Measurements from ENCODE around the gene LANCL3. TPM values are rescaled to one million over a fixed set of nuclear protein-coding genes. Genes with fewer than 3 reads are reported as not detected.

LANCL3 gene
- total and polyA plus RNA-seq, 2 donors, result 0.24 to 0.30 TPM

- no peak overlapping the region for H3K27ac ChIP-seq (ENCODE audit: low read depth in 1 of 2, low read length in 1 of 2)
- no peak overlapping the region for H3K4me3 ChIP-seq (ENCODE audit: low read length in 2 of 2)
- H3K36me3 ChIP-seq (ENCODE audit: control insufficient read depth in 2 of 2, insufficient read depth in 2 of 2, low read length in 1 of 2), result no peaks in the 10 kb centered on the region
Measured at GRCh38 chrX:37662181-37662580, 90.7 kb downstream of the LANCL3 start.

GRCh38 chrX:37666516-37666915, 95.1 kb downstream of the LANCL3 start:
- Histone ChIP-seq H3K4me1 (ENCODE audit: control insufficient read depth in 2 of 2, insufficient read depth in 2 of 2, low read length in 2 of 2) (no peaks in the 10 kb centered on the region), H3K27me3 (ENCODE audit: control insufficient read depth in 2 of 2, insufficient read depth in 1 of 2, low read length in 1 of 2) (no peaks in the 10 kb centered on the region), H3K4me3 (ENCODE audit: low read length in 2 of 2) (no peak overlapping the region), H3K9me3 (ENCODE audit: control insufficient read depth in 2 of 2, insufficient read depth in 1 of 2, low read length in 1 of 2) (no peaks in the 10 kb centered on the region), H3K36me3 (ENCODE audit: control insufficient read depth in 2 of 2, insufficient read depth in 2 of 2, low read length in 1 of 2) (no peaks in the 10 kb centered on the region), H3K27ac (ENCODE audit: low read depth in 1 of 2, low read length in 1 of 2) (no peak overlapping the region)
- DNase-seq (ENCODE audit: low read depth in 6 of 9, low spot score in 9 of 9), result no peak

More at GRCh38 chrX:37662181-37662580, 90.7 kb downstream of the LANCL3 start:
- Histone ChIP-seq H3K27me3 (ENCODE audit: control insufficient read depth in 2 of 2, insufficient read depth in 1 of 2, low read length in 1 of 2) (no peaks in the 10 kb centered on the region), H3K9me3 (ENCODE audit: control insufficient read depth in 2 of 2, insufficient read depth in 1 of 2, low read length in 1 of 2) (no peaks in the 10 kb centered on the region), H3K4me1 (ENCODE audit: control insufficient read depth in 2 of 2, insufficient read depth in 2 of 2, low read length in 2 of 2) (no peaks in the 10 kb centered on the region)
- 95% methylated on average over 4 of the region's 4 CpGs for WGBS
- no peak for DNase-seq (ENCODE audit: low read depth in 6 of 9, low spot score in 9 of 9)

GRCh38 chrX:37667141-37667540, 95.7 kb downstream of the LANCL3 start:
- H3K4me1 ChIP-seq (ENCODE audit: control insufficient read depth in 2 of 2, insufficient read depth in 2 of 2, low read length in 2 of 2), result no peaks in the 10 kb centered on the region
- no peaks in the 10 kb centered on the region for H3K9me3 ChIP-seq (ENCODE audit: control insufficient read depth in 2 of 2, insufficient read depth in 1 of 2, low read length in 1 of 2)
- H3K36me3 ChIP-seq (ENCODE audit: control insufficient read depth in 2 of 2, insufficient read depth in 2 of 2, low read length in 1 of 2), result no peaks in the 10 kb centered on the region
- H3K27ac ChIP-seq (ENCODE audit: low read depth in 1 of 2, low read length in 1 of 2), result no peak overlapping the region
- no peak for DNase-seq (ENCODE audit: low read depth in 6 of 9, low spot score in 9 of 9)
- H3K27me3 ChIP-seq (ENCODE audit: control insufficient read depth in 2 of 2, insufficient read depth in 1 of 2, low read length in 1 of 2), result no peaks in the 10 kb centered on the region
- 97% methylated on average over 6 of the region's 6 CpGs for WGBS
- no peak overlapping the region for H3K4me3 ChIP-seq (ENCODE audit: low read length in 2 of 2)

GRCh38 chrX:37672563-37672962, 101.1 kb downstream of the LANCL3 start:
- DNase-seq (ENCODE audit: low read depth in 6 of 9, low spot score in 9 of 9), result no peak
- H3K4me1 ChIP-seq (ENCODE audit: control insufficient read depth in 2 of 2, insufficient read depth in 2 of 2, low read length in 2 of 2), result no peaks in the 10 kb centered on the region
- H3K27me3 ChIP-seq (ENCODE audit: control insufficient read depth in 2 of 2, insufficient read depth in 1 of 2, low read length in 1 of 2), result no peaks in the 10 kb centered on the region
- H3K9me3 ChIP-seq (ENCODE audit: control insufficient read depth in 2 of 2, insufficient read depth in 1 of 2, low read length in 1 of 2), result no peaks in the 10 kb centered on the region
- no peak overlapping the region for H3K27ac ChIP-seq (ENCODE audit: low read depth in 1 of 2, low read length in 1 of 2)
- 97% methylated on average over 4 of the region's 4 CpGs for WGBS
- H3K4me3 ChIP-seq (ENCODE audit: low read length in 2 of 2), result no peak overlapping the region
- H3K36me3 ChIP-seq (ENCODE audit: control insufficient read depth in 2 of 2, insufficient read depth in 2 of 2, low read length in 1 of 2), result no peaks in the 10 kb centered on the region

GRCh38 chrX:37676811-37677210, 105.3 kb downstream of the LANCL3 start:
- no peaks in the 10 kb centered on the region for H3K27me3 ChIP-seq (ENCODE audit: control insufficient read depth in 2 of 2, insufficient read depth in 1 of 2, low read length in 1 of 2)
- H3K36me3 ChIP-seq (ENCODE audit: control insufficient read depth in 2 of 2, insufficient read depth in 2 of 2, low read length in 1 of 2), result no peaks in the 10 kb centered on the region
- H3K4me3 ChIP-seq (ENCODE audit: low read length in 2 of 2), result no peak overlapping the region
- H3K27ac ChIP-seq (ENCODE audit: low read depth in 1 of 2, low read length in 1 of 2), result no peak overlapping the region
- H3K4me1 ChIP-seq (ENCODE audit: control insufficient read depth in 2 of 2, insufficient read depth in 2 of 2, low read length in 2 of 2), result no peaks in the 10 kb centered on the region
- DNase-seq (ENCODE audit: low read depth in 6 of 9, low spot score in 9 of 9), result no peak
- no peaks in the 10 kb centered on the region for H3K9me3 ChIP-seq (ENCODE audit: control insufficient read depth in 2 of 2, insufficient read depth in 1 of 2, low read length in 1 of 2)

- H3K27ac ChIP-seq (ENCODE audit: low read depth in 1 of 2, low read length in 1 of 2), result no peak overlapping the region
- WGBS, result 85% methylated on average over 1 of the region's 1 CpG
- H3K4me3 ChIP-seq (ENCODE audit: low read length in 2 of 2), result no peak overlapping the region
- no peaks in the 10 kb centered on the region for H3K27me3 ChIP-seq (ENCODE audit: control insufficient read depth in 2 of 2, insufficient read depth in 1 of 2, low read length in 1 of 2)
- no peaks in the 10 kb centered on the region for H3K9me3 ChIP-seq (ENCODE audit: control insufficient read depth in 2 of 2, insufficient read depth in 1 of 2, low read length in 1 of 2)
- DNase-seq (ENCODE audit: low read depth in 6 of 9, low spot score in 9 of 9), result no peak
- H3K4me1 ChIP-seq (ENCODE audit: control insufficient read depth in 2 of 2, insufficient read depth in 2 of 2, low read length in 2 of 2), result no peaks in the 10 kb centered on the region
- no peaks in the 10 kb centered on the region for H3K36me3 ChIP-seq (ENCODE audit: control insufficient read depth in 2 of 2, insufficient read depth in 2 of 2, low read length in 1 of 2)
Measured at GRCh38 chrX:37677243-37677642, 105.8 kb downstream of the LANCL3 start.

- 93% methylated on average over 1 of the region's 1 CpG for WGBS
- Histone ChIP-seq H3K36me3 (ENCODE audit: control insufficient read depth in 2 of 2, insufficient read depth in 2 of 2, low read length in 1 of 2) (no peaks in the 10 kb centered on the region), H3K27ac (ENCODE audit: low read depth in 1 of 2, low read length in 1 of 2) (no peak overlapping the region), H3K4me1 (ENCODE audit: control insufficient read depth in 2 of 2, insufficient read depth in 2 of 2, low read length in 2 of 2) (no peaks in the 10 kb centered on the region), H3K9me3 (ENCODE audit: control insufficient read depth in 2 of 2, insufficient read depth in 1 of 2, low read length in 1 of 2) (no peaks in the 10 kb centered on the region), H3K27me3 (ENCODE audit: control insufficient read depth in 2 of 2, insufficient read depth in 1 of 2, low read length in 1 of 2) (no peaks in the 10 kb centered on the region), H3K4me3 (ENCODE audit: low read length in 2 of 2) (no peak overlapping the region)
- DNase-seq (ENCODE audit: low read depth in 6 of 9, low spot score in 9 of 9), result no peak
Measured at GRCh38 chrX:37677765-37678164, 106.3 kb downstream of the LANCL3 start.

- 100% methylated on average over 1 of the region's 1 CpG for WGBS
- Histone ChIP-seq H3K27ac (ENCODE audit: low read depth in 1 of 2, low read length in 1 of 2) (no peak overlapping the region), H3K27me3 (ENCODE audit: control insufficient read depth in 2 of 2, insufficient read depth in 1 of 2, low read length in 1 of 2) (no peaks in the 10 kb centered on the region), H3K9me3 (ENCODE audit: control insufficient read depth in 2 of 2, insufficient read depth in 1 of 2, low read length in 1 of 2) (no peaks in the 10 kb centered on the region), H3K4me1 (ENCODE audit: control insufficient read depth in 2 of 2, insufficient read depth in 2 of 2, low read length in 2 of 2) (no peaks in the 10 kb centered on the region), H3K36me3 (ENCODE audit: control insufficient read depth in 2 of 2, insufficient read depth in 2 of 2, low read length in 1 of 2) (no peaks in the 10 kb centered on the region), H3K4me3 (ENCODE audit: low read length in 2 of 2) (no peak overlapping the region)
- no peak for DNase-seq (ENCODE audit: low read depth in 6 of 9, low spot score in 9 of 9)
Measured at GRCh38 chrX:37678574-37678973, 107.1 kb downstream of the LANCL3 start.

- DNase-seq (ENCODE audit: low read depth in 6 of 9, low spot score in 9 of 9), result no peak
- Histone ChIP-seq H3K27me3 (ENCODE audit: control insufficient read depth in 2 of 2, insufficient read depth in 1 of 2, low read length in 1 of 2) (no peaks in the 10 kb centered on the region), H3K4me1 (ENCODE audit: control insufficient read depth in 2 of 2, insufficient read depth in 2 of 2, low read length in 2 of 2) (no peaks in the 10 kb centered on the region), H3K27ac (ENCODE audit: low read depth in 1 of 2, low read length in 1 of 2) (no peak overlapping the region), H3K36me3 (ENCODE audit: control insufficient read depth in 2 of 2, insufficient read depth in 2 of 2, low read length in 1 of 2) (no peaks in the 10 kb centered on the region), H3K9me3 (ENCODE audit: control insufficient read depth in 2 of 2, insufficient read depth in 1 of 2, low read length in 1 of 2) (no peaks in the 10 kb centered on the region), H3K4me3 (ENCODE audit: low read length in 2 of 2) (no peak overlapping the region)
- WGBS, result 91% methylated on average over 1 of the region's 1 CpG
Measured at GRCh38 chrX:37679230-37679629, 107.8 kb downstream of the LANCL3 start.

GRCh38 chrX:37679888-37680287, 108.4 kb downstream of the LANCL3 start:
- DNase-seq (ENCODE audit: low read depth in 6 of 9, low spot score in 9 of 9), result no peak
- Histone ChIP-seq H3K4me3 (ENCODE audit: low read length in 2 of 2) (no peak overlapping the region), H3K36me3 (ENCODE audit: control insufficient read depth in 2 of 2, insufficient read depth in 2 of 2, low read length in 1 of 2) (no peaks in the 10 kb centered on the region), H3K27me3 (ENCODE audit: control insufficient read depth in 2 of 2, insufficient read depth in 1 of 2, low read length in 1 of 2) (no peaks in the 10 kb centered on the region), H3K9me3 (ENCODE audit: control insufficient read depth in 2 of 2, insufficient read depth in 1 of 2, low read length in 1 of 2) (no peaks in the 10 kb centered on the region), H3K4me1 (ENCODE audit: control insufficient read depth in 2 of 2, insufficient read depth in 2 of 2, low read length in 2 of 2) (no peaks in the 10 kb centered on the region), H3K27ac (ENCODE audit: low read depth in 1 of 2, low read length in 1 of 2) (no peak overlapping the region)
- WGBS, result 97% methylated on average over 1 of the region's 1 CpG
